K562 (cell line): ENCODE results near the gene FAM53B. TPM values are rescaled to one million over a fixed set of nuclear protein-coding genes. Genes with fewer than 3 reads are reported as not detected.
"Not testable (repeated sequence)": the region's sequence is repeated elsewhere in the genome, so short reads cannot be mapped to it uniquely, and the experiment has no call there.

Experiments used
- ATAC-seq: fragments of 200-7000 bp; cut with Tn5 transposase; 3 replicates; pipeline ENCODE4 v1.9.1; 2020; ENCODE audit warnings: moderate library complexity
- BruUV-seq: library from RNA; stranded (reverse); fragments of 400-500 nt; replicated peaks from 2 replicates; lab custom pipeline; 2021; lab: Mats Ljungman, UMichigan
- CTCF ChIA-PET: fragments of 300-600 bp; formaldehyde crosslinking; extraction: SDS; loops from one replicate; lab custom pipeline; 2021; ENCODE audit warnings: low intra/inter-chr PET ratio; lab: Yijun Ruan, JAX
- POLR2A ChIA-PET: fragments of 300-600, 350-650 bp; sonication (Branson Sonifier 250); formaldehyde crosslinking; extraction: SDS; loops from one replicate; lab custom pipeline; 2021; ENCODE audit warnings: antibody characterized with exemption, inconsistent platforms; lab: Yijun Ruan, JAX
- DNase-seq, 4 experiments: peaks; one replicate each; pipeline versions ENCODE4 v3.0.0 to v3.0.0-alpha.2; 2011 to 2018; ENCODE audit warnings: low spot score in 3 of 4, mixed read lengths in 3 of 4; ENCODE audit errors: extremely low read depth in 1 of 4
- FAIRE-seq: peaks from 2 replicates; lab custom pipeline; 2011; peaks lifted over from hg19 to GRCh38; lab: Jason Lieb, UNC
- H2AFZ ChIP-seq: 2 replicates; pipeline ENCODE4 v1.6.0; 2011; ENCODE audit warnings: low read depth, low read length, control low read depth, inconsistent platforms
- H3K27ac ChIP-seq: fragments of 200-600 bp; 3 replicates; pipeline ENCODE4 v1.8.0; 2011; ENCODE audit warnings: low read depth, mild to moderate bottlenecking, control low read depth, inconsistent platforms, low read length, moderate library complexity, mixed read lengths; ENCODE audit errors: extremely low read depth
- H3K27me3 ChIP-seq, 2 experiments: fragments of 300-600 bp in 1 of 2; 2 replicates in 1 of 2; 3 replicates in 1 of 2; pipeline versions ENCODE4 v1.6.0 to v1.8.0; 2011; ENCODE audit warnings: inconsistent platforms in 2 of 2, low read length in 2 of 2, mild to moderate bottlenecking in 1 of 2, mixed read lengths in 1 of 2, moderate library complexity in 1 of 2; ENCODE audit not compliant: control insufficient read depth in 2 of 2, insufficient read depth in 2 of 2
- H3K36me3 ChIP-seq: fragments of 300-600 bp; 3 replicates; pipeline ENCODE4 v1.8.0; 2011; ENCODE audit warnings: mild to moderate bottlenecking, low read length, inconsistent platforms; ENCODE audit not compliant: control insufficient read depth, insufficient read depth
- H3K4me1 ChIP-seq, 2 experiments: fragments of 200-600 bp in 1 of 2; replicated peaks in 1 of 2; 2 replicates in 1 of 2; 3 replicates in 1 of 2; pipeline versions ENCODE4 v1.5.1 to v1.8.0; 2011; ENCODE audit warnings: inconsistent platforms in 2 of 2, low read length in 2 of 2, mild to moderate bottlenecking in 1 of 2, mixed read lengths in 1 of 2, moderate library complexity in 1 of 2; ENCODE audit not compliant: control insufficient read depth in 2 of 2, insufficient read depth in 2 of 2
- H3K4me2 ChIP-seq: 2 replicates; pipeline ENCODE4 v1.6.1; 2011; ENCODE audit warnings: low read length, control low read depth, inconsistent platforms, mixed read lengths; ENCODE audit not compliant: insufficient read depth
- H3K4me3 ChIP-seq: fragments of 200-600 bp; sonication (generic), shearing (Covaris generic); 2 replicates; pipeline ENCODE4 v1.5.1; 2016; ENCODE audit warnings: control low read depth, inconsistent platforms
- H3K79me2 ChIP-seq: fragments of 200-600 bp; 3 replicates; pipeline ENCODE4 v1.8.0; 2011; ENCODE audit warnings: low read length, inconsistent platforms; ENCODE audit not compliant: control insufficient read depth, insufficient read depth
- H3K9ac ChIP-seq, 2 experiments: 2 replicates each; pipeline versions ENCODE4 v1.6.0 to v1.6.1; 2011; ENCODE audit warnings: low read depth in 2 of 2, low read length in 2 of 2, control low read depth in 1 of 2, inconsistent platforms in 1 of 2, mild to moderate bottlenecking in 1 of 2, mixed read lengths in 1 of 2; ENCODE audit not compliant: insufficient read depth in 1 of 2
- H3K9me1 ChIP-seq: one replicate; pipeline ENCODE4 v1.6.0; 2011; ENCODE audit warnings: inconsistent platforms, mild to moderate bottlenecking, low read length, moderate library complexity; ENCODE audit not compliant: control insufficient read depth, insufficient read depth
- H3K9me3 ChIP-seq: replicated peaks from 2 replicates; pipeline ENCODE4 v1.5.1; 2011; ENCODE audit warnings: low read depth, low read length, inconsistent platforms; ENCODE audit not compliant: control insufficient read depth, insufficient read depth
- H4K20me1 ChIP-seq: replicated peaks from 2 replicates; pipeline ENCODE4 v1.6.1; 2011; ENCODE audit warnings: low read length, inconsistent platforms, mixed read lengths; ENCODE audit not compliant: control insufficient read depth, insufficient read depth
- CHAMP1 ChIP-seq: fragments of 450-650 bp; IDR thresholded peaks from 2 replicates; pipeline ENCODE4 v1.6.1; 2016; ENCODE audit warnings: mild to moderate bottlenecking
- CREB3L1 ChIP-seq: fragments of 450-650 bp; IDR thresholded peaks from 2 replicates; pipeline ENCODE4 v1.6.1; 2014; ENCODE audit warnings: low read depth, mild to moderate bottlenecking, moderate library complexity, borderline replicate concordance
- HNRNPL ChIP-seq: fragments of 200-400 bp; formaldehyde crosslinking; IDR thresholded peaks from 2 replicates; pipeline ENCODE4 v1.6.1; 2017; ENCODE audit warnings: low read depth, mild to moderate bottlenecking, low read length
- RBFOX2 ChIP-seq: fragments of 200-400 bp; formaldehyde crosslinking; IDR thresholded peaks from 2 replicates; pipeline ENCODE4 v1.6.1; 2017; ENCODE audit warnings: low read depth, mild to moderate bottlenecking, low read length, moderate library complexity
- ZFP91 ChIP-seq: sonication (generic); formaldehyde crosslinking; IDR thresholded peaks from 2 replicates; pipeline ENCODE4 v1.8.0; 2022; ENCODE audit warnings: mild to moderate bottlenecking, missing genetic modification reagents
- ZNF274 ChIP-seq: IDR thresholded peaks from 2 replicates; pipeline ENCODE4 v1.6.1; 2011; ENCODE audit warnings: low read depth, mild to moderate bottlenecking, low read length, moderate library complexity, borderline replicate concordance
- WGBS: fragments of 100-300 bp; shearing (Covaris generic); methylation state at CpG from one replicate; pipeline ENCODE4 v1.1.6; 2016; ENCODE audit warnings: low coverage, mixed read lengths; ENCODE audit not compliant: insufficient coverage; ENCODE audit errors: missing lambda C conversion rate; 5-methylcytosine and 5-hydroxymethylcytosine counted together
- in situ Hi-C: fragments of 300-500 bp; cut with MboI; formaldehyde crosslinking; loops from 4 replicates; pipeline ENCODE4 v1.15.0; 2018; ENCODE audit warnings: inconsistent platforms, mixed read lengths
- intact Hi-C: fragments of 100-400 bp; cut with micrococcal nuclease; formaldehyde crosslinking; loops from 2 replicates; pipeline ENCODE4 v1.14.2; 2022
- polyA plus RNA-seq, 8 experiments: library from polyadenylated mRNA; depleted of rRNA in 4 of 8; stranded (reverse) in 5 of 8; unstranded in 3 of 8; fragments of >200 nt; fragmentation: Nextera tagmentation in 2 of 8; fragmentation: Illumina TruSeq in 1 of 8; extraction: Ambion mirVana in 2 of 8; extraction: Trizol in 1 of 8; gene quantifications; 2 replicates each; pipeline versions ENCODE4 v1.2.1 to v1.2.3, GENCODE V29; 2011 to 2014; ENCODE audit warnings: inconsistent platforms in 1 of 8, missing spikeins in 1 of 8
- total RNA-seq, 7 experiments: library from RNA; depleted of rRNA in 6 of 7; stranded (reverse); fragments of >200 nt in 6 of 7; fragmentation: Illumina TruSeq in 2 of 7; extraction: Trizol in 2 of 7; gene quantifications; 2 replicates each; pipeline versions ENCODE4 v1.2.1 to v1.2.3, GENCODE V29; 2011 to 2021; ENCODE audit warnings: low replicate concordance in 1 of 7

Gene FAM53B
- total and polyA plus RNA-seq, 9 of the 15 experiments (the other 6 are each of a cell fraction or from before 2014, with no cell fraction given), result 0.03 to 16.5 (median 5.0) TPM

GRCh38 chr10:124610186-124610585 lies 134.0 kb downstream of the FAM53B start:
- H3K9me3 ChIP-seq, H4K20me1 ChIP-seq, CTCF ChIA-PET, H3K27me3 ChIP-seq, H3K4me3 ChIP-seq, H3K27ac ChIP-seq, POLR2A ChIA-PET, FAIRE-seq, BruUV-seq, H3K79me2 ChIP-seq, H3K36me3 ChIP-seq, H3K9me1 ChIP-seq, H3K4me2 ChIP-seq, intact Hi-C loops, H2AFZ ChIP-seq, H3K9ac ChIP-seq, ATAC-seq, in situ Hi-C loops: not testable (repeated sequence)
- peak in 2 of 4 experiments; percentile 17 to 34 for DNase-seq
- peaks cover 0 to 43% of the 10 kb centered on the region in 2 experiments; a peak in 3 of 5 replicates for H3K4me1 ChIP-seq
- WGBS, result 90% methylated on average over 3 of the region's 19 CpGs
- TF ChIP-seq RBFOX2, result 0 out of 2 replicates have a peak, but pooled peaks have one; percentile 22
- TF ChIP-seq HNRNPL, result peak; percentile 98

GRCh38 chr10:124609698-124610097 lies 134.5 kb downstream of the FAM53B start:
- intact Hi-C loops, result no loop called here
- WGBS, result 58% methylated on average over 10 of the region's 11 CpGs
- ATAC-seq, result no peak
- no peak overlapping the region for H3K27ac ChIP-seq
- FAIRE-seq, result no peak
- TF ChIP-seq ZNF274 (no peak), CREB3L1 (no peak), CHAMP1 (no peak), ZFP91 (CRISPR knock-in tag) (no peak)
- H3K4me3 ChIP-seq, result no peak overlapping the region
- ChIA-PET CTCF (no interaction called here), POLR2A (no interaction called here)
- DNase-seq, result peak in 1 of 4 experiments; percentile 19
- no peaks in the 10 kb centered on the region for H3K79me2 ChIP-seq
- no peaks in the 10 kb centered on the region for H3K36me3 ChIP-seq
- H3K4me2 ChIP-seq, result no peak overlapping the region
- no peak overlapping the region for H2AFZ ChIP-seq
- in situ Hi-C loops, result no loop called here
- no peaks in the 10 kb centered on the region for H3K27me3 ChIP-seq
- no peaks in the 10 kb centered on the region for H4K20me1 ChIP-seq
- H3K9ac ChIP-seq, result no peak overlapping the region
- peaks cover 3% of the 10 kb centered on the region for H3K9me1 ChIP-seq
- peaks cover 0 to 47% of the 10 kb centered on the region in 2 experiments; a peak in 3 of 5 replicates for H3K4me1 ChIP-seq
- H3K9me3 ChIP-seq, result no peaks in the 10 kb centered on the region
- no TSS peak for BruUV-seq
